Ishikawa (cell line): ENCODE measurements around the gene PPP2R2C.

ENCODE experiments used
- CEBPB ChIP-seq: IDR thresholded peaks from 2 replicates; pipeline ENCODE4 v1.6.1; 2012
- CREB1 ChIP-seq: IDR thresholded peaks from 2 replicates; pipeline ENCODE4 v1.6.1; 2012; ENCODE audit warnings: low read depth
- EGR1 ChIP-seq: IDR thresholded peaks from 2 replicates; pipeline ENCODE4 v1.6.1; 2012
- EP300 ChIP-seq: IDR thresholded peaks from 2 replicates; pipeline ENCODE4 v1.6.1; 2012; ENCODE audit warnings: borderline replicate concordance
- FOXM1 ChIP-seq: IDR thresholded peaks from 2 replicates; pipeline ENCODE4 v1.6.1; 2012; ENCODE audit warnings: low read depth, borderline replicate concordance
- NFIC ChIP-seq: IDR thresholded peaks from 2 replicates; pipeline ENCODE4 v1.6.1; 2012
- RAD21 ChIP-seq: IDR thresholded peaks from 2 replicates; pipeline ENCODE4 v1.6.1; 2012; ENCODE audit warnings: low read depth
- TAF1 ChIP-seq: IDR thresholded peaks from 2 replicates; pipeline ENCODE4 v1.6.1; 2012; ENCODE audit warnings: low read depth, mild to moderate bottlenecking
- TCF12 ChIP-seq: IDR thresholded peaks from 2 replicates; pipeline ENCODE4 v1.6.1; 2012; ENCODE audit warnings: low read depth
- TEAD4 ChIP-seq: IDR thresholded peaks from 2 replicates; pipeline ENCODE4 v1.6.1; 2012
- YY1 ChIP-seq: IDR thresholded peaks from 2 replicates; pipeline ENCODE4 v1.6.1; 2012; ENCODE audit warnings: low read depth
- ZBTB7A ChIP-seq: IDR thresholded peaks from 2 replicates; pipeline ENCODE4 v1.6.1; 2012; ENCODE audit warnings: low read depth
- TF ChIP-seq, protein P1 (sequence below): IDR thresholded peaks from 2 replicates; pipeline ENCODE4 v1.6.1; 2012
- TF ChIP-seq, protein P2 (sequence below): IDR thresholded peaks from 2 replicates; pipeline ENCODE4 v1.6.1; 2012
- TF ChIP-seq, protein P3 (sequence below): IDR thresholded peaks from 2 replicates; pipeline ENCODE4 v1.6.1; 2012; ENCODE audit warnings: low read depth, mild to moderate bottlenecking

PPP2R2C gene

DNA sequence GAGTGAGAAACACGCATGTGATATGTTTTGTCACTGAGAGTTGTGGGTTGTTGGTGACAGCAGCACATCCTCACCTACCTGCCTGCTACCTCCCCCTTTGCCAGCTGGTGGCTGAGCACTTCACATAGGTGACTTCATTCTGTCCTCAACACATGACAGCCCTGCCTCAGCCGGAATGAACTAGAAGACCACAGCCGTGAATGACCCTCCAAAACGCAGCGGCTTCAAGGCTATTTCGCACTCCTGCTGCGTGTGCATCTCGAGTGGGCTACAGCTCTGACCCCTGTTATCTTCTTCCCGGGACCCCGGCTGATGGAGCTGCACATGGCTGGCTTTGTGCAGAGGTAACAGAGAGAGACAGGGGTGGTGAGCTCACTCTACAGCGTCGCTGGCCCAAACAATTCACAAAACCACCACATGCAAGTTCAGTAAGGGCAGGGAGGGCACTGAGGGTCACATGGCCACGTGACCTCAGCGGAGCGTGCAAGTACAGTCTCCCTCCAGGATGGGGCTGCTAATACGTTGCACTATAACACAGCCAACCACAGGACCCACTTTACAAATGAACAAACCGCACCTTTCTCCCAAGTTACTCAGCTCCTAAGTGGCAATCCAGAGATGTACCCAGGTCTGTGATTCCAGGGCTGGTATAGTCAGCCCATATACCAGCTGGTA lies 6.3 kb upstream of the PPP2R2C start:
- no peak for TF ChIP-seq CREB1
- TF ChIP-seq, protein P1, sequence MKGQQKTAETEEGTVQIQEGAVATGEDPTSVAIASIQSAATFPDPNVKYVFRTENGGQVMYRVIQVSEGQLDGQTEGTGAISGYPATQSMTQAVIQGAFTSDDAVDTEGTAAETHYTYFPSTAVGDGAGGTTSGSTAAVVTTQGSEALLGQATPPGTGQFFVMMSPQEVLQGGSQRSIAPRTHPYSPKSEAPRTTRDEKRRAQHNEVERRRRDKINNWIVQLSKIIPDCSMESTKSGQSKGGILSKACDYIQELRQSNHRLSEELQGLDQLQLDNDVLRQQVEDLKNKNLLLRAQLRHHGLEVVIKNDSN: peak; percentile 76
- TF ChIP-seq CEBPB: no peak
- TF ChIP-seq, protein P2, sequence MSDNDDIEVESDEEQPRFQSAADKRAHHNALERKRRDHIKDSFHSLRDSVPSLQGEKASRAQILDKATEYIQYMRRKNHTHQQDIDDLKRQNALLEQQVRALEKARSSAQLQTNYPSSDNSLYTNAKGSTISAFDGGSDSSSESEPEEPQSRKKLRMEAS: 0 out of 2 replicates have a peak, but pooled peaks have one; percentile 16
- TF ChIP-seq FOXM1: no peak
- no peak for TF ChIP-seq EP300
- TF ChIP-seq, protein P3, sequence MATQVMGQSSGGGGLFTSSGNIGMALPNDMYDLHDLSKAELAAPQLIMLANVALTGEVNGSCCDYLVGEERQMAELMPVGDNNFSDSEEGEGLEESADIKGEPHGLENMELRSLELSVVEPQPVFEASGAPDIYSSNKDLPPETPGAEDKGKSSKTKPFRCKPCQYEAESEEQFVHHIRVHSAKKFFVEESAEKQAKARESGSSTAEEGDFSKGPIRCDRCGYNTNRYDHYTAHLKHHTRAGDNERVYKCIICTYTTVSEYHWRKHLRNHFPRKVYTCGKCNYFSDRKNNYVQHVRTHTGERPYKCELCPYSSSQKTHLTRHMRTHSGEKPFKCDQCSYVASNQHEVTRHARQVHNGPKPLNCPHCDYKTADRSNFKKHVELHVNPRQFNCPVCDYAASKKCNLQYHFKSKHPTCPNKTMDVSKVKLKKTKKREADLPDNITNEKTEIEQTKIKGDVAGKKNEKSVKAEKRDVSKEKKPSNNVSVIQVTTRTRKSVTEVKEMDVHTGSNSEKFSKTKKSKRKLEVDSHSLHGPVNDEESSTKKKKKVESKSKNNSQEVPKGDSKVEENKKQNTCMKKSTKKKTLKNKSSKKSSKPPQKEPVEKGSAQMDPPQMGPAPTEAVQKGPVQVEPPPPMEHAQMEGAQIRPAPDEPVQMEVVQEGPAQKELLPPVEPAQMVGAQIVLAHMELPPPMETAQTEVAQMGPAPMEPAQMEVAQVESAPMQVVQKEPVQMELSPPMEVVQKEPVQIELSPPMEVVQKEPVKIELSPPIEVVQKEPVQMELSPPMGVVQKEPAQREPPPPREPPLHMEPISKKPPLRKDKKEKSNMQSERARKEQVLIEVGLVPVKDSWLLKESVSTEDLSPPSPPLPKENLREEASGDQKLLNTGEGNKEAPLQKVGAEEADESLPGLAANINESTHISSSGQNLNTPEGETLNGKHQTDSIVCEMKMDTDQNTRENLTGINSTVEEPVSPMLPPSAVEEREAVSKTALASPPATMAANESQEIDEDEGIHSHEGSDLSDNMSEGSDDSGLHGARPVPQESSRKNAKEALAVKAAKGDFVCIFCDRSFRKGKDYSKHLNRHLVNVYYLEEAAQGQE: no peak
- TF ChIP-seq NFIC: no peak

DNA sequence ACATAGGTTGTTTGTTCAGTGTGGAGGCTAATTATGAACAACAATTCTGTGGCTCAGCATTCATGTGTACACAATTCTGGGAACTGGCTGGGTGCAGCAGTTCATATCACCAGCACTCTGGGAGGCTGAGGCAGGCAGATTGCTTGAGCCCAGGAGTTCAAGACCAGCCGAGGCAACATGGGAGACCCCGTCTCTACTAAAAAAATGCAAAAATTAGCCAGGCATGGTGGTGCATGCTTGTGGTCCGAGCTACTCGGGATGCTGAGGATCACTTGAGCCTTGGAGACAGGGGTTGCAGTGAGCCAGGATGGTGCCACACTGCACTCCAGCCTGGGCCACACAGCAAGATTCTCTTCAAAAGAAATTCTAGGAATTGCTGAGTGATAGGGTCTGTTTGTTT lies 4.5 kb upstream of the PPP2R2C start:
- TF ChIP-seq RAD21: no peak
- TF ChIP-seq, protein P2: no peak
- TF ChIP-seq NFIC: no peak
- no peak for TF ChIP-seq TAF1
- TF ChIP-seq TCF12: no peak
- TF ChIP-seq CREB1: no peak
- TF ChIP-seq ZBTB7A: no peak
- TF ChIP-seq FOXM1: no peak
- TF ChIP-seq EGR1: no peak
- no peak for TF ChIP-seq TEAD4
- no peak for TF ChIP-seq CEBPB
- no peak for TF ChIP-seq EP300
- TF ChIP-seq, protein P1: no peak
- TF ChIP-seq YY1: no peak
- TF ChIP-seq, protein P3: no peak

DNA sequence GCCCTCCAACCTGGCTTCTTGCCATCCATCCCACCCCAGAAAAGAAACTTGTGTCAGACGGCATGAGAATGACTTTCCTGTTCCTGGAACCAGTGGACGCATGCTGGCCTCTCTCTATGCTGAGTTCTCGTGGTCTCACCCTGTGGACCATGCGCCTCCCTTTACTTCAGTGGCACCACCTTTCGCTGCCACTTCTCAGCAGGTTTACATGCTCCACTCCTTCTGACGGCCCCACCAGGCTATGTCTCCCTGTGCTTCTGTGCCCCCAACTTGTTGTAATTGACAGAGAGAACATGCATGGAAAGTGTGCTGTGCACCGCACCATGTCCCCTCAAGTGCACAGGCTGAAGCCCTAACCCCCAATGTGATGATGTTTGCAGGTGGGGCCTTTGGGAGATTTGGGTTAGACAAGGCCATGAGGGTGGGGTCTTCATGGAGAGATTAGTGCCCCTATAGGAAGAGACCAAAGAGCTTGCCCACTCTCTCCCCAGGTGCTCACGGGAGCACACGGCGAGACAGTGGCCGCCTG lies 3.1 kb upstream of the PPP2R2C start:
- TF ChIP-seq FOXM1 (no peak), TAF1 (no peak), YY1 (no peak)

DNA sequence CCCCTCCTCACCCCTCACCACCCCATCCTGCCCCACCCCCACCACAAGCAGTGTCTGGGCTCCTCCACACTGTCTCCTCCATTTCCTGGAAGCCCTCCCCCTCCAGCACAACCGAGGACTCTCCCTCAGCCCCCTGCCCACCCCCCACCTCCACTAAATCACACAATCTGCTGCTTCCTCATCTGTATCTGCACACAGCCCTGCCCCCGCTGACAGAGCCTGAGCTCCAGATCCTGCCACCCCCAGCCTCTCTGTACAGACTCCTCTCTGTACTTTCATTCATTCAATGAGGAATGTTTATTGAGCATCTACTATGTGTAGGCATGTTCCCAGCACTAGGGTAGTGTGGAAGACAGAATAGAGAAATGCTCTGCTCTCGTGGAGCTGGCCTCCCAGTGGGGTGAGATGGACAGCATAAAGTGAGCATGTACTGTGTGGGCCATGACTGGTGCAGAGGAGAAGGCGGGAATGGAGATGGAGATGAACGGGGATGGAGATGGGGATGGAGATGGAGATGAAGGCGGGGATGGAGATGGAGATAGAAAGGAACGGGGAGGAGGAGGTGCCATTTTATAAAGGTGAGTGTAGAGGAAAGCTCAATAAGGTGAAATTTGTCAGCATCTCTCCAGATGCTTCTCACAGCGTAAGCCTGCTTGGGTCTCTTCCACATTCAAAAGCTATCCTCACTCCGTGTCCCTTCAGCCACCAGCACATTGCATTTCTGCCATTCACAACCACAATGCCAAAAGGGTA lies 2.5 kb upstream of the PPP2R2C start:
- TF ChIP-seq TEAD4: no peak
- no peak for TF ChIP-seq ZBTB7A
- no peak for TF ChIP-seq EP300
- TF ChIP-seq CREB1: no peak
- TF ChIP-seq RAD21: no peak
- TF ChIP-seq, protein P3: no peak
- TF ChIP-seq FOXM1: no peak
- no peak for TF ChIP-seq TAF1
- no peak for TF ChIP-seq CEBPB
- TF ChIP-seq EGR1: no peak
- no peak for TF ChIP-seq NFIC
- TF ChIP-seq, protein P1: no peak
- TF ChIP-seq, protein P2: no peak
- no peak for TF ChIP-seq YY1
- TF ChIP-seq TCF12: no peak
